HepG2 (cell line): Measurements from ENCODE around the gene NLRX1. TPM values are rescaled to one million over a fixed set of nuclear protein-coding genes. Genes with fewer than 3 reads are reported as not detected.

ENCODE experiments used
- KDM4B ChIP-seq: sonication (generic); formaldehyde crosslinking; IDR thresholded peaks from 2 replicates; pipeline ENCODE4 v1.4.0; 2020; ENCODE audit warnings: missing genetic modification reagents
- NFE2L2 ChIP-seq: fragments of 150-350 bp; IDR thresholded peaks from 2 replicates; pipeline ENCODE4 v1.6.1; 2014; ENCODE audit warnings: low read length
- NONO ChIP-seq, 2 experiments: fragments of 450-650 bp in 1 of 2; sonication (generic) in 1 of 2; formaldehyde crosslinking in 1 of 2; IDR thresholded peaks in 1 of 2; conservative IDR thresholded peaks in 1 of 2; 2 replicates each; pipeline versions ENCODE4 v1.6.1 to v1.8.0; 2017 to 2022; ENCODE audit warnings: mild to moderate bottlenecking in 1 of 2, missing genetic modification reagents in 1 of 2, moderate library complexity in 1 of 2
- PAF1 ChIP-seq: IDR thresholded peaks from 2 replicates; pipeline ENCODE4 v1.6.1; 2016; ENCODE audit warnings: missing genetic modification reagents, missing compliant biosample characterization
- PLRG1 ChIP-seq: fragments of 450-650 bp; conservative IDR thresholded peaks from 2 replicates; pipeline ENCODE4 v1.6.1; 2016
- THAP11 ChIP-seq: IDR thresholded peaks from 2 replicates; pipeline ENCODE4 v1.6.1; 2016; ENCODE audit warnings: missing biosample characterization, missing genetic modification reagents
- ZBED4 ChIP-seq: sonication (generic); formaldehyde crosslinking; IDR thresholded peaks from 2 replicates; pipeline ENCODE4 v1.4.0; 2020; ENCODE audit warnings: missing genetic modification reagents, borderline replicate concordance
- polyA plus RNA-seq, 8 experiments: library from polyadenylated mRNA; depleted of rRNA in 3 of 8; stranded (reverse) in 7 of 8; unstranded in 1 of 8; fragments of >200 nt; fragmentation: Illumina TruSeq in 4 of 8; extraction: Trizol in 4 of 8; gene quantifications; 2 replicates each; pipeline versions ENCODE4 v1.2.1 to v1.2.3, GENCODE V29; 2011 to 2016; ENCODE audit warnings: low read depth in 4 of 8, missing spikeins in 1 of 8, mixed read lengths in 1 of 8; ENCODE audit not compliant: insufficient read depth in 1 of 8
- total RNA-seq, 5 experiments: library from RNA; depleted of rRNA; stranded (reverse); fragments of >200 nt; fragmentation: Illumina TruSeq; extraction: Trizol; gene quantifications; 2 replicates each; pipeline ENCODE4 v1.2.3, GENCODE V29; 2016; ENCODE audit warnings: low read depth in 1 of 5
- TF ChIP-seq, protein P1 (sequence below): IDR thresholded peaks from 2 replicates; pipeline ENCODE4 v1.6.1; 2016; ENCODE audit warnings: missing biosample characterization, missing genetic modification reagents, low read depth

Gene NLRX1
- total and polyA plus RNA-seq, 2 of the 13 experiments (the other 11 are each of a cell fraction or from before 2014, with no cell fraction given): 8.7 to 11.0 TPM

DNA sequence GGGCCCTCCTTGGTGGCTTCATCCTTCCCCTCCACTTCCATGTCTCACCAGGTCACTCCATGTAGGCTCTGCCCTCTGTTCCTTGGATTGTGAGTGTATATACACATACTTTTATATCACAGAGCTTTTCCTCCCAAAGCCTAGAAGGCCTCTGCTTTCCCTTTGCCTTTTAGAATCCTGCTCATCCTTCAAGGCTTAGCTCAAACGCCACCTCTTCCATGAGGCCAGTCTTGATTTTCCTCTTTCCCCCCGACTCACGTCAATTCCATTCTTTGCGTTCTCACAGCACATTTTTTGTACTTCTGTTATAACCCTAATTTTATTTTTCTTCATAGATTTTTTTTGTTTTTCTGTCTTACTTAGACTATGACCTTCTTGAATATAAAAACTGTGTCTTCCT is 15.9 kb upstream of the NLRX1 start (continued):
- no peak for TF ChIP-seq ZBED4 (CRISPR knock-in tag)
- no peak for TF ChIP-seq PAF1 (CRISPR knock-in tag)
- no peak for TF ChIP-seq PLRG1
- TF ChIP-seq, protein P1, sequence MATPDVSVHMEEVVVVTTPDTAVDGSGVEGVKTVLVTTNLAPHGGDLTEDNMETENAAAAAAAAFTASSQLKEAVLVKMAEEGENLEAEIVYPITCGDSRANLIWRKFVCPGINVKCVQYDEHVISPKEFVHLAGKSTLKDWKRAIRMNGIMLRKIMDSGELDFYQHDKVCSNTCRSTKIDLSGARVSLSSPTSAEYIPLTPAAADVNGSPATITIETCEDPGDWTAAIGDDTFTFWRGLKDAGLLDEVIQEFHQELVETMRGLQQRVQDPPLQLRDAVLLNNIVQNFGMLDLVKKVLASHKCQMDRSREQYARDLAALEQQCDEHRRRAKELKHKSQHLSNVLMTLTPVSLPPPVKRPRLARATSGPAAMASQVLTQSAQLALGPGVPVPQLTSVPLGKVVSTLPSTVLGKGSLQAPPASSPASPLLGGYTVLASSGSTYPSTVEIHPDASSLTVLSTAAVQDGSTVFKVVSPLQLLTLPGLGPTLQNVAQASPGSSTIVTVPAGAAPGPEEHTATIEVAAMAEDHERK (CRISPR knock-in tag): no peak
- TF ChIP-seq NONO (IDR thresholded peaks at IDR 0.05): no peak
- TF ChIP-seq NONO (CRISPR knock-in tag; conservative IDR thresholded peaks at IDR 0.05): no peak
- TF ChIP-seq NFE2L2: no peak
- no peak for TF ChIP-seq KDM4B (CRISPR knock-in tag)
- TF ChIP-seq THAP11: no peak
